HG02938 (cell line): ENCODE results near the gene RARG.

Experiments
- ATAC-seq: cut with Tn5 transposase; IDR thresholded peaks from one replicate; pipeline ENCODE4 v1.9.1; 2021; ENCODE audit warnings: mild to moderate bottlenecking, moderate library complexity; ENCODE audit not compliant: unreplicated experiment

Gene RARG

GRCh38 chr12:53224061-53224896, 7.7 kb downstream of the RARG start:
- no peak for ATAC-seq

GRCh38 chr12:53223389-53224060, 8.5 kb downstream of the RARG start:
- no peak for ATAC-seq

- no peak for ATAC-seq
Observed at GRCh38 chr12:53222806-53223261, 9.2 kb downstream of the RARG start.

GRCh38 chr12:53222170-53222721, 9.8 kb downstream of the RARG start:
- no peak for ATAC-seq

GRCh38 chr12:53221203-53222080, 10.6 kb downstream of the RARG start:
- ATAC-seq: peak; percentile 23

- peak; percentile 50 for ATAC-seq
Observed at GRCh38 chr12:53220694-53221202, 11.3 kb downstream of the RARG start.

- ATAC-seq: peak; percentile 33
Observed at GRCh38 chr12:53219956-53220693, 11.9 kb downstream of the RARG start.

GRCh38 chr12:53219292-53219955, 12.6 kb downstream of the RARG start:
- ATAC-seq: no peak

- no peak for ATAC-seq
Observed at GRCh38 chr12:53218551-53219291, 13.3 kb downstream of the RARG start.

- ATAC-seq: no peak
Observed at GRCh38 chr12:53217931-53218307, 14.1 kb downstream of the RARG start.

- ATAC-seq: no peak
Observed at GRCh38 chr12:53217051-53217930, 14.7 kb downstream of the RARG start.

GRCh38 chr12:53215497-53215896, 16.5 kb downstream of the RARG start:
- no peak for ATAC-seq

GRCh38 chr12:53214687-53215455, 17.1 kb downstream of the RARG start:
- ATAC-seq: no peak

- no peak for ATAC-seq
Observed at GRCh38 chr12:53214221-53214620, 17.8 kb downstream of the RARG start.

GRCh38 chr12:53213348-53213747, 18.7 kb downstream of the RARG start:
- no peak for ATAC-seq

- no peak for ATAC-seq
Observed at GRCh38 chr12:53212931-53213330, 19.1 kb downstream of the RARG start.
